HUES64 (cell line): ENCODE results near the gene TSPAN9.

Experiments
- H3K27ac ChIP-seq: 2 replicates; pipeline ENCODE4 v1.7.0; 2013; ENCODE audit warnings: low read depth, low read length, inconsistent platforms
- H3K27me3 ChIP-seq: 2 replicates; pipeline ENCODE4 v1.6.1; 2013; ENCODE audit warnings: mild to moderate bottlenecking, low read length; ENCODE audit not compliant: insufficient read depth
- H3K36me3 ChIP-seq: 2 replicates; pipeline ENCODE4 v1.6.1; 2013; ENCODE audit warnings: mild to moderate bottlenecking, low read length; ENCODE audit not compliant: insufficient read depth
- H3K4me1 ChIP-seq: 2 replicates; pipeline ENCODE4 v1.6.1; 2013; ENCODE audit warnings: mild to moderate bottlenecking, low read length, moderate library complexity; ENCODE audit not compliant: insufficient read depth
- H3K4me3 ChIP-seq: 2 replicates; pipeline ENCODE4 v1.5.1; 2013; ENCODE audit warnings: mild to moderate bottlenecking, low read length, moderate library complexity
- H3K9ac ChIP-seq: 2 replicates; pipeline ENCODE4 v1.6.1; 2013; ENCODE audit warnings: mild to moderate bottlenecking, low read depth, low read length
- H3K9me3 ChIP-seq: 2 replicates; pipeline ENCODE4 v1.6.1; 2013; ENCODE audit warnings: low read depth, low read length; ENCODE audit not compliant: insufficient read depth
- WGBS: fragments of 150-250, 120-280 bp; methylation state at CpG from one replicate; pipeline ENCODE4 v1.1.7; 2013; ENCODE audit warnings: missing lambda C conversion rate; 5-methylcytosine and 5-hydroxymethylcytosine counted together

Gene TSPAN9

DNA sequence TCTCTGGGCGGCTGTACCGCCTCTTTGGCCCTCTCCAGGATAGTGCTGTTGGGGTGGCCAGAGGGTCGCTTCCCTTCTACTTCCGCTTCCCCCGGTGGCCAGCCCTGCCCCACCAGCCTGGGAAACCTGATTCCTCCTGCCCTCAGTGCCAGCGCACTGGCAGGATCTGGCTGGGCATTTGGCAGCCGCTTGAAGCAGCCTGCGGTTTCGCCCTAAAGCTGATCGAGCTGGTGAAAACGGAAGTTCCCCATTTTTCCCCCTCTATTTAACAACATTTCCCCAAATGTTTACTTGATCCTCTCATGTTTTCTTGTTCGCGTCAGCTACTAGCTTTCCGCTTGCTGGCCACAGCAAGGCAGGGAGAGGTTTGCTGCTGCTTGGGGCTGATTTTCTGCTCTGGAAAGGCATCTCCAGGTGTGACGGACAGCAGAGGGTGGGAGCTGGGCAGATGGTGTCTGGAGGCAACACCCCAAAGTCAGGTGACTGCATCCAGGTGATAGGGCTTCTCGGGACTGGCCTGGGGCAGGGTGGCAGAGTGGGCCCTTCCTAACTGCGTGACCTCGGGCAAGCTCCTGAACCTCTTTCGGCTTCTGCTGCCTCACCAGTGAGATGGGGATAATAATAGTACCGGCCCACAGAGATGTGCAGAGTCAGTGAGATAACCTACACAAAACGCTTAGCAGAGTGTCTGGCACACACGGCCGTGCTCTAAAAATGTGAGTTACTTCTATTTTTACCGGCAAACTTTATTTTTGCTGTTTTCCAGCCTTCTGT is 53.1 kb downstream of the TSPAN9 start:
- WGBS, result 88% methylated on average over 24 of the region's 24 CpGs
- H3K27me3 ChIP-seq, result no peaks in the 10 kb centered on the region
- H3K9me3 ChIP-seq, result no peaks in the 10 kb centered on the region
- H3K9ac ChIP-seq, result no peak overlapping the region; the same call in 1 of the 2 replicates
- no peak overlapping the region for H3K4me3 ChIP-seq
- peaks cover 3% of the 10 kb centered on the region; the same call in 1 of the 2 replicates for H3K4me1 ChIP-seq
- no peaks in the 10 kb centered on the region for H3K36me3 ChIP-seq
- H3K27ac ChIP-seq, result no peak overlapping the region

DNA sequence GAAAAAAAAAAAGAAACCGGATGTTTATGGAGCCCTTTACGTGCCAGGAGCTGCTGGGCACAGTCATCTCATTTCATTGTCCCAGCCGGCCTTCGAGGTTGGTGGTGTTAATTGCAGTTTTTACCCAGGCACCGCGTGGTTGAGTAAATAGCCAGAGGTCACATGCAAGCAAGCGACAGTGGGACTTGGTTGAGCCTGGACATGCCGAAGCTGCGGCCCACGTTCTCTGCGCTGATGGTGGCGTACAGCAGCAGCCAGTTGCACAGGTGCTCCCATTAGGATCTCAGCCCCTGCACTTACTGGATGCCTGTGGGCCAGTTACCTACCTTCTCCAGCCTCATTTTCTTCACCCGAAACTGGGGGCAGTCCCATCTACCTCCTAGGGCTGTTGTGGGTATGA is 54.0 kb downstream of the TSPAN9 start:
- Histone ChIP-seq H3K27me3 (no peaks in the 10 kb centered on the region), H3K4me3 (no peak overlapping the region), H3K36me3 (no peaks in the 10 kb centered on the region), H3K9me3 (no peaks in the 10 kb centered on the region), H3K4me1 (peaks cover 3% of the 10 kb centered on the region; the same call in 1 of the 2 replicates), H3K9ac (no peak overlapping the region), H3K27ac (no peak overlapping the region)
- 89% methylated on average over 13 of the region's 13 CpGs for WGBS

GRCh38 chr12:3132636-3133404 is 55.6 kb downstream of the TSPAN9 start:
- no peak overlapping the region for H3K4me3 ChIP-seq
- peaks cover 8% of the 10 kb centered on the region for H3K4me1 ChIP-seq
- H3K9me3 ChIP-seq, result no peaks in the 10 kb centered on the region
- H3K27ac ChIP-seq, result no peak overlapping the region
- WGBS, result 61% methylated on average over 21 of the region's 21 CpGs
- H3K36me3 ChIP-seq, result no peaks in the 10 kb centered on the region
- H3K9ac ChIP-seq, result no peak overlapping the region
- no peaks in the 10 kb centered on the region for H3K27me3 ChIP-seq

DNA sequence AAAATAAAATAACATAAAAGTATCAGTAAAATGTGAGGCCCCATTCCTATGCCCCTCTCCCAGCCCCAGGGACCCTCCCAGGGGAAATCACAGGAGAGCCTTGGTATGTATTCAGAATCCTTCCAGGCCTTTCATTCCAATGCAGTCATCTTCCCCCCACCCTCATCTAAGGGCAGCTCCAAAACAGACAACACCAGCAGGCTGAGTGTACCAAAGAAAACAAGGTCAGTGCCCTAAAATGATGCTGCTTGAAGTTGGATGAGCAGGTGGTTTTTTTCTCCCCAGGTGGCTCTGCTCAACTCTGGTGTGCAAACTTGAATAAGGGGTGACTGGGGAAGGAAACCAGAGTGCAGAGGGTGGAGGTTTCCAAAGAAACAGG is 56.2 kb downstream of the TSPAN9 start:
- Histone ChIP-seq H3K9me3 (no peaks in the 10 kb centered on the region), H3K36me3 (no peaks in the 10 kb centered on the region), H3K9ac (no peak overlapping the region), H3K27ac (no peak overlapping the region), H3K27me3 (no peaks in the 10 kb centered on the region), H3K4me1 (peaks cover 14% of the 10 kb centered on the region), H3K4me3 (no peak overlapping the region)

GRCh38 chr12:3134126-3134525 is 56.9 kb downstream of the TSPAN9 start:
- Histone ChIP-seq H3K4me3 (no peak overlapping the region), H3K27ac (no peak overlapping the region), H3K4me1 (peaks cover 21% of the 10 kb centered on the region), H3K36me3 (no peaks in the 10 kb centered on the region), H3K9me3 (no peaks in the 10 kb centered on the region), H3K27me3 (no peaks in the 10 kb centered on the region), H3K9ac (no peak overlapping the region)
- WGBS, result 93% methylated on average over 6 of the region's 6 CpGs

DNA sequence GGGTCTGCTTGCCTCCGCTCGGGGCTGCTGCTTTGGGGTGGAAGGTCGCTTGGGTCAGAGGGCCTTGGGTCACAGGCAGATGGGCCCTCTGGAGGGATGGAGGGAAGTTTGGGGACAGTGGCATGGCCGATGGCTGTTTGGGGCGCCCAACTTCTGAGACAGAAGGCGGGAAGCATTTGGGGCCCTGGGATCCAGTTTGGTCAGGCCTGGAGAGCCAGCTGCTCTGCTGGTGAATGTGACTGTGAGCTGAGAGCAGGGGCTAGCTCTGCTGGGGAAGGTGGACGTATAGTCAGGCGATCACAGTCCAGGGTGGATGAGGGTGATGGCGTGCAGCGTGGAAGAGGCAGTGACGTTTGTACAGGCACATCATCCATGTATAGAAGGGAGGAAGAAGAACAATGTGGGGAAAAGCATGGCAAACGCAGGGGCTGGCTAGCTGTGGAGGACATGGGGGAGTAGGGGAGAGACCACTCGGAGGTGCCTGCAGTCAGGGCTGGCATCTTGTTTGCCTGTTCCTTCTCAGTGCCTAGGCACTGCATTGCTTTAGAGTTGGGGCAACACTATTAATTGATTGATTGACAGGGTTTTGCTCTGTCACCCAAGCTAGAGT is 57.5 kb downstream of the TSPAN9 start:
- H3K4me1 ChIP-seq, result peaks cover 23% of the 10 kb centered on the region

GRCh38 chr12:3135522-3136461 is 58.6 kb downstream of the TSPAN9 start:
- H3K36me3 ChIP-seq, result no peaks in the 10 kb centered on the region
- no peaks in the 10 kb centered on the region for H3K9me3 ChIP-seq
- H3K27me3 ChIP-seq, result no peaks in the 10 kb centered on the region
- H3K4me3 ChIP-seq, result no peak overlapping the region
- H3K4me1 ChIP-seq, result peaks cover 23% of the 10 kb centered on the region
- no peak overlapping the region for H3K9ac ChIP-seq
- H3K27ac ChIP-seq, result no peak overlapping the region
- WGBS, result 78% methylated on average over 19 of the region's 19 CpGs

More for the DNA sequence above, 57.5 kb downstream of the TSPAN9 start:
- Histone ChIP-seq H3K27me3 (no peaks in the 10 kb centered on the region), H3K4me3 (no peak overlapping the region), H3K9me3 (no peaks in the 10 kb centered on the region), H3K36me3 (no peaks in the 10 kb centered on the region), H3K27ac (no peak overlapping the region), H3K9ac (no peak overlapping the region)
- 92% methylated on average over 13 of the region's 13 CpGs for WGBS

DNA sequence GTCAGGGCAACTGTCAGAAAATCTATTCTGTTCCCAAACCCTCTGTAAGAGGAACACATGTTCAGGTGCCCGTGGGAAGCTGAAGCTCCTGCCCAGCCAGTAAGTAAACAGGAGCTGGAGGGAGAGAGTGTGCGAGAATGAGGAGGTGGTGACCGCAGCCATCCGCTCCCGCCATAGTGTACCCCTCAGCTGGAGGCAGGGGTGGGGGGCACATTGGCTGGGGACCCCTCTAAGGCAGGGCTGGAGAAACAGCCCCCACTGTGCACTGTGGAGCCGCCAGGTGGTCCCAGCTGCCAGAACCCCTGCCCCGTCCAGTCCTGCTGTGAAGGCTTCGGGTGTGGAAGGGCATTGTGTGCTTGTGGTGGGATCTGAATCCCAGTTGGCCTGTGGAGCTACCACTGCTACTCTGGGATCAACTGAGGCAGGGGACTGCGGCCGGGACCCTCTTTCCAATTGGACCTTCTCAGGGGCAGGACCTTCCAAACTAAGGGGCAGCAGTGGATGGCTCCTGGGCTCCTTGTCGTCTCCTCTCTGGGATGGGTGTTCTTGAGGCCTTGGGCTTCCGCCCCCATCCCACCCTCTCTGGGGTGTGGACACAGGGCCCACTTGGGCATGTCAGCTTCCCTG is 59.6 kb downstream of the TSPAN9 start:
- Histone ChIP-seq H3K27ac (no peak overlapping the region), H3K4me3 (no peak overlapping the region), H3K9ac (no peak overlapping the region), H3K27me3 (no peaks in the 10 kb centered on the region), H3K9me3 (no peaks in the 10 kb centered on the region), H3K4me1 (peaks cover 23% of the 10 kb centered on the region), H3K36me3 (no peaks in the 10 kb centered on the region)
- WGBS, result 92% methylated on average over 12 of the region's 12 CpGs

- no peaks in the 10 kb centered on the region for H3K27me3 ChIP-seq
- no peaks in the 10 kb centered on the region for H3K36me3 ChIP-seq
- no peak overlapping the region for H3K4me3 ChIP-seq
- H3K9me3 ChIP-seq, result no peaks in the 10 kb centered on the region
- H3K9ac ChIP-seq, result peak overlapping the region; percentile 35; the same call in 1 of the 2 replicates
- peaks cover 23% of the 10 kb centered on the region for H3K4me1 ChIP-seq
- H3K27ac ChIP-seq, result peak overlapping the region; percentile 68; the same call in 1 of the 2 replicates
- WGBS, result 53% methylated on average over 7 of the region's 8 CpGs
Measured at GRCh38 chr12:3137268-3137781, 60.1 kb downstream of the TSPAN9 start.

GRCh38 chr12:3137814-3138445 is 60.8 kb downstream of the TSPAN9 start:
- no peaks in the 10 kb centered on the region for H3K27me3 ChIP-seq
- no peaks in the 10 kb centered on the region for H3K36me3 ChIP-seq
- H3K9me3 ChIP-seq, result no peaks in the 10 kb centered on the region
- H3K4me1 ChIP-seq, result peaks cover 20% of the 10 kb centered on the region
- WGBS, result 75% methylated on average over 17 of the region's 17 CpGs
- H3K27ac ChIP-seq, result peak overlapping the region; percentile 68; the same call in 1 of the 2 replicates
- H3K9ac ChIP-seq, result peak overlapping the region; percentile 35; the same call in 1 of the 2 replicates
- no peak overlapping the region for H3K4me3 ChIP-seq
